Adrenal gland (tissue), 5 donors: ENCODE results near the gene ZNF776.

ENCODE experiments used
- POLR2A ChIP-seq, 2 donors: fragments of 450-650 bp; IDR thresholded peaks; one replicate each; pipeline ENCODE4 v1.6.1; 2017; ENCODE audit warnings: antibody characterized with exemption in 2 of 2, mild to moderate bottlenecking in 2 of 2, moderate library complexity in 1 of 2
- TF ChIP-seq, protein P1 (sequence below), 6 experiments: fragments of 450-650 bp in 4 of 6; fragments of 200-600 bp in 2 of 6; sonication (generic) in 1 of 6; IDR thresholded peaks; 1 replicate in 5 of 6; 2 replicates in 1 of 6; pipeline versions ENCODE4 v1.5.1 to v1.8.0; 2016 to 2021; ENCODE audit warnings: antibody characterized with exemption in 6 of 6, mild to moderate bottlenecking in 2 of 6, moderate library complexity in 1 of 6
- donor health status: DM: no; HTN: no; CAD: no.

DNA sequence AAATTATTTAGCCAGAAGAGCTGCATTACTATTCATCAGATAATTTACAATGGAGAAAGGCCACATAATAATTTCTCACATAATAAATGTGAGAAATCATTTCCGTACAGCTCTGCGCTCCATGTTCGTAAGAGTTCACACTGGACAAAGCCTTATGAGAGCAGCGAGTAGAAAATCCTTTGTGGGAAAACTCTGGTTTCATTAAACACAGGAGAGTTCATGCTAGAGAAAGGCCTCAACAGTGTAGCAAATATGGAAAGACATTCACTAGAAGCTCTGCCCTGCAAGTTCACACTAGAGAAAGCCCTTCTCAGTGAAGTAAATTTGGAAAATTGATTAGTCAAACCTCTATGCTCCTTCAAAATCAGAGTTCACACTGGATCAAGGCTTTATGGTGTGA lies 8.4 kb downstream of the ZNF776 start:
- TF ChIP-seq, protein P1, sequence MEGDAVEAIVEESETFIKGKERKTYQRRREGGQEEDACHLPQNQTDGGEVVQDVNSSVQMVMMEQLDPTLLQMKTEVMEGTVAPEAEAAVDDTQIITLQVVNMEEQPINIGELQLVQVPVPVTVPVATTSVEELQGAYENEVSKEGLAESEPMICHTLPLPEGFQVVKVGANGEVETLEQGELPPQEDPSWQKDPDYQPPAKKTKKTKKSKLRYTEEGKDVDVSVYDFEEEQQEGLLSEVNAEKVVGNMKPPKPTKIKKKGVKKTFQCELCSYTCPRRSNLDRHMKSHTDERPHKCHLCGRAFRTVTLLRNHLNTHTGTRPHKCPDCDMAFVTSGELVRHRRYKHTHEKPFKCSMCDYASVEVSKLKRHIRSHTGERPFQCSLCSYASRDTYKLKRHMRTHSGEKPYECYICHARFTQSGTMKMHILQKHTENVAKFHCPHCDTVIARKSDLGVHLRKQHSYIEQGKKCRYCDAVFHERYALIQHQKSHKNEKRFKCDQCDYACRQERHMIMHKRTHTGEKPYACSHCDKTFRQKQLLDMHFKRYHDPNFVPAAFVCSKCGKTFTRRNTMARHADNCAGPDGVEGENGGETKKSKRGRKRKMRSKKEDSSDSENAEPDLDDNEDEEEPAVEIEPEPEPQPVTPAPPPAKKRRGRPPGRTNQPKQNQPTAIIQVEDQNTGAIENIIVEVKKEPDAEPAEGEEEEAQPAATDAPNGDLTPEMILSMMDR (IDR thresholded peaks at IDR 0.05), result no peak
- TF ChIP-seq POLR2A (IDR thresholded peaks at IDR 0.05), result no peak
